Mucosa of gallbladder (tissue), 1 donor: ENCODE results near the gene ABAT. TPM values are rescaled to one million over a fixed set of nuclear protein-coding genes. Genes with fewer than 3 reads are reported as not detected.

Experiments
- DNase-seq: peaks from one replicate; pipeline ENCODE4 v3.0.0-alpha.2; 2020; ENCODE audit warnings: low spot score
- total RNA-seq: library from RNA; stranded (reverse); gene quantifications from one replicate; pipeline ENCODE4 v1.2.1, GENCODE V29; 2021
- donor health status: DM: no; HTN: no; CAD: no.

The ABAT gene
- total RNA-seq, 1 donor from 2014 or later = 26.0 TPM

- no peak for DNase-seq
These were observed 144.3 kb downstream of the ABAT start for GRCh38 chr16:8818504-8819270.

- DNase-seq = no peak
These were observed 145.1 kb downstream of the ABAT start for GRCh38 chr16:8819411-8820034.

GRCh38 chr16:8822403-8822802 lies 148.0 kb downstream of the ABAT start:
- DNase-seq = no peak

GRCh38 chr16:8826278-8826879 lies 152.0 kb downstream of the ABAT start:
- no peak for DNase-seq

- DNase-seq = no peak
These were observed 154.2 kb downstream of the ABAT start for GRCh38 chr16:8828541-8829165.

- no peak for DNase-seq
These were observed 157.0 kb downstream of the ABAT start for GRCh38 chr16:8831450-8831849.

- DNase-seq = no peak
These were observed 157.7 kb downstream of the ABAT start for GRCh38 chr16:8831871-8832716.

GRCh38 chr16:8832717-8833105 lies 158.3 kb downstream of the ABAT start:
- no peak for DNase-seq

Other genes with a start within 250 kb of the ABAT start
- not detected for gene TMEM114, start 84.1 kb upstream of the ABAT start, total RNA-seq
- gene METTL22, start 52.9 kb upstream of the ABAT start, total RNA-seq = 23.8 TPM
- 11.1 TPM for gene TMEM186, start 123.0 kb downstream of the ABAT start, total RNA-seq
- gene PMM2, start 123.2 kb downstream of the ABAT start, total RNA-seq = 33.2 TPM
- 68.8 TPM for gene CARHSP1, start 194.4 kb downstream of the ABAT start, total RNA-seq
- not detected for gene LITAFD, start 207.7 kb downstream of the ABAT start, total RNA-seq